SK-N-SH (cell line): Measurements from ENCODE around the gene IPO9. TPM values are rescaled to one million over a fixed set of nuclear protein-coding genes. Genes with fewer than 3 reads are reported as not detected.

Experiments used
- CTCF ChIA-PET: fragments of 300-600, 350-600 bp; formaldehyde crosslinking; extraction: SDS; loops from one replicate; lab custom pipeline; 2021; lab: Yijun Ruan, JAX
- POLR2A ChIA-PET: fragments of 350-600 bp; sonication (Branson Sonifier 250); formaldehyde crosslinking; extraction: SDS; loops from one replicate; lab custom pipeline; 2020; ENCODE audit warnings: antibody characterized with exemption, inconsistent platforms; lab: Yijun Ruan, JAX
- DNase-seq: peaks from one replicate; pipeline ENCODE4 v3.0.0; 2012
- H2AFZ ChIP-seq: fragments of 200-600 bp; sonication (generic); 2 replicates; pipeline ENCODE4 v1.8.1; 2016; ENCODE audit warnings: antibody characterized with exemption, mild to moderate bottlenecking, low read depth
- H3F3A ChIP-seq: fragments of 200-600 bp; sonication (generic); replicated peaks from 2 replicates; pipeline ENCODE3; 2016; ENCODE audit warnings: antibody characterized with exemption, mild to moderate bottlenecking; ENCODE audit not compliant: insufficient read depth
- H3K27ac ChIP-seq, 2 experiments: fragments of 200-500 bp in 1 of 2; fragments of 200-600 bp in 1 of 2; sonication (Bioruptor generic) in 1 of 2; sonication (generic), shearing (Covaris generic) in 1 of 2; 2 replicates each; pipeline versions ENCODE4 v1.5.1 to v1.6.1; 2014 to 2016; ENCODE audit warnings: low read depth in 2 of 2, inconsistent platforms in 1 of 2, low read length in 1 of 2, mild to moderate bottlenecking in 1 of 2, mixed read lengths in 1 of 2
- H3K27me3 ChIP-seq: fragments of 200-600 bp; sonication (generic), shearing (Covaris generic); 2 replicates; pipeline ENCODE4 v1.6.1; 2016; ENCODE audit warnings: mixed run types; ENCODE audit not compliant: insufficient read depth
- H3K36me3 ChIP-seq, 2 experiments: fragments of 200-500 bp in 1 of 2; fragments of 200-600 bp in 1 of 2; sonication (Bioruptor generic) in 1 of 2; sonication (generic) in 1 of 2; replicated peaks in 1 of 2; 2 replicates each; pipeline versions ENCODE3 to v1.5.1; 2014 to 2016; ENCODE audit warnings: low read length in 1 of 2, mild to moderate bottlenecking in 1 of 2; ENCODE audit not compliant: insufficient read depth in 2 of 2, control insufficient read depth in 1 of 2
- H3K4me1 ChIP-seq, 2 experiments: fragments of 200-500 bp in 1 of 2; fragments of 200-600 bp in 1 of 2; sonication (Bioruptor generic) in 1 of 2; sonication (generic), shearing (Covaris generic) in 1 of 2; 2 replicates each; pipeline versions ENCODE4 v1.5.1 to v1.6.1; 2014 to 2016; ENCODE audit warnings: low read depth in 1 of 2, low read length in 1 of 2, mixed run types in 1 of 2; ENCODE audit not compliant: insufficient read depth in 2 of 2, control insufficient read depth in 1 of 2
- H3K4me2 ChIP-seq: fragments of 200-600 bp; sonication (generic), shearing (Covaris generic); 2 replicates; pipeline ENCODE4 v1.6.1; 2017; ENCODE audit warnings: mixed run types
- H3K4me3 ChIP-seq, 2 experiments: fragments of 200-500 bp in 1 of 2; fragments of 200-600 bp in 1 of 2; sonication (Bioruptor generic) in 1 of 2; sonication (generic), shearing (Covaris generic) in 1 of 2; 2 replicates each; pipeline versions ENCODE4 v1.5.1 to v1.8.1; 2014 to 2016; ENCODE audit warnings: low read depth in 2 of 2, inconsistent platforms in 1 of 2, low read length in 1 of 2, mild to moderate bottlenecking in 1 of 2, mixed read lengths in 1 of 2, moderate library complexity in 1 of 2
- H3K79me2 ChIP-seq: fragments of 200-600 bp; sonication (generic); 2 replicates; pipeline ENCODE4 v1.8.1; 2017; ENCODE audit warnings: mild to moderate bottlenecking; ENCODE audit not compliant: insufficient read depth
- H3K9ac ChIP-seq: fragments of 200-600 bp; sonication (generic); 2 replicates; pipeline ENCODE4 v1.6.1; 2017; ENCODE audit warnings: mixed run types
- H3K9me2 ChIP-seq: fragments of 200-600 bp; sonication (generic); 2 replicates; pipeline ENCODE4 v1.6.1; 2017; ENCODE audit warnings: mixed run types
- H3K9me3 ChIP-seq: fragments of 200-600 bp; sonication (generic); 2 replicates; pipeline ENCODE4 v1.6.1; 2017; ENCODE audit warnings: mixed run types, mild to moderate bottlenecking, moderate library complexity
- H4K20me1 ChIP-seq: fragments of 200-600 bp; sonication (generic); 2 replicates; pipeline ENCODE4 v1.6.1; 2017; ENCODE audit warnings: mild to moderate bottlenecking, mixed run types; ENCODE audit not compliant: insufficient read depth
- CHD2 ChIP-seq: fragments of 150-350 bp; IDR thresholded peaks from 2 replicates; pipeline ENCODE4 v1.6.1; 2018; ENCODE audit warnings: low read length; ENCODE audit not compliant: partially characterized antibody
- EP300 ChIP-seq, 2 experiments: IDR thresholded peaks; 2 replicates each; pipeline versions ENCODE4 v1.4.0 to v1.6.1; 2012; ENCODE audit warnings: borderline replicate concordance in 1 of 2, low read depth in 1 of 2, low read length in 1 of 2
- FOSL2 ChIP-seq: IDR thresholded peaks from 2 replicates; pipeline ENCODE4 v1.4.0; 2012; ENCODE audit warnings: low read depth, mild to moderate bottlenecking, moderate library complexity, borderline replicate concordance
- MAX ChIP-seq: IDR thresholded peaks from 2 replicates; pipeline ENCODE4 v1.4.0; 2012; ENCODE audit warnings: low read depth
- MEF2A ChIP-seq: IDR thresholded peaks from 2 replicates; pipeline ENCODE4 v1.4.0; 2012; ENCODE audit warnings: low read depth, borderline replicate concordance
- MXI1 ChIP-seq: IDR thresholded peaks from 2 replicates; pipeline ENCODE4 v1.6.1; 2012; ENCODE audit warnings: mild to moderate bottlenecking, low read depth, low read length, improper control_type of control experiment
- NFIC ChIP-seq: IDR thresholded peaks from 2 replicates; pipeline ENCODE4 v1.4.0; 2012; ENCODE audit warnings: borderline replicate concordance
- NRF1 ChIP-seq: IDR thresholded peaks from 2 replicates; pipeline ENCODE4 v1.6.1; 2012; ENCODE audit warnings: low read depth, mild to moderate bottlenecking, low read length
- POLR2AphosphoS5 ChIP-seq: IDR thresholded peaks from 2 replicates; pipeline ENCODE4 v1.6.1; 2012; ENCODE audit warnings: low read depth, low read length
- REST ChIP-seq: IDR thresholded peaks from 2 replicates; pipeline ENCODE4 v1.6.1; 2012; ENCODE audit warnings: mild to moderate bottlenecking, low read depth, low read length, moderate library complexity
- SIN3A ChIP-seq: IDR thresholded peaks from 2 replicates; pipeline ENCODE4 v1.6.1; 2012; ENCODE audit warnings: low read depth, mild to moderate bottlenecking, low read length, moderate library complexity, borderline replicate concordance
- TAF1 ChIP-seq: IDR thresholded peaks from 2 replicates; pipeline ENCODE4 v1.6.1; 2012; ENCODE audit warnings: low read depth, mild to moderate bottlenecking, low read length, moderate library complexity, borderline replicate concordance
- TEAD4 ChIP-seq: IDR thresholded peaks from 2 replicates; pipeline ENCODE4 v1.4.0; 2012; ENCODE audit warnings: mild to moderate bottlenecking, borderline replicate concordance; ENCODE audit not compliant: insufficient read depth
- YY1 ChIP-seq: IDR thresholded peaks from 2 replicates; pipeline ENCODE4 v1.4.0; 2012; ENCODE audit warnings: low read depth, mild to moderate bottlenecking
- ZBTB33 ChIP-seq: IDR thresholded peaks from 2 replicates; pipeline ENCODE4 v1.4.0; 2012; ENCODE audit warnings: low read depth, borderline replicate concordance
- WGBS: methylation state at CpG from one replicate; pipeline ENCODE4 v1.1.6; 2017; ENCODE audit warnings: low lambda C conversion rate; 5-methylcytosine and 5-hydroxymethylcytosine counted together
- polyA plus RNA-seq, 3 experiments: library from polyadenylated mRNA; depleted of rRNA; stranded (reverse); fragments of >200 nt; gene quantifications; 2 replicates each; pipeline ENCODE4 v1.2.3, GENCODE V29; 2012
- TF ChIP-seq, protein P1 (sequence below): fragments of 150-350 bp; IDR thresholded peaks from 2 replicates; pipeline ENCODE4 v1.6.1; 2016; ENCODE audit warnings: mild to moderate bottlenecking, low read depth, low read length
- TF ChIP-seq, protein P2 (sequence below): fragments of 200-600 bp; sonication (generic); IDR thresholded peaks from 2 replicates; pipeline ENCODE4 v1.6.1; 2017; ENCODE audit warnings: antibody characterized with exemption, mild to moderate bottlenecking, moderate library complexity

The IPO9 gene
- polyA plus RNA-seq, 1 of the 3 experiments (the other 2 are of a cell fraction) = 24.5 TPM

- H2AFZ ChIP-seq = no peak overlapping the region
- 88% methylated on average over 6 of the region's 6 CpGs for WGBS
- peaks cover 14% of the 10 kb centered on the region for H3F3A ChIP-seq
- POLR2A ChIA-PET = no interaction called here
- TF ChIP-seq CHD2 = no peak
- TF ChIP-seq MEF2A = no peak
- TF ChIP-seq, protein P1, sequence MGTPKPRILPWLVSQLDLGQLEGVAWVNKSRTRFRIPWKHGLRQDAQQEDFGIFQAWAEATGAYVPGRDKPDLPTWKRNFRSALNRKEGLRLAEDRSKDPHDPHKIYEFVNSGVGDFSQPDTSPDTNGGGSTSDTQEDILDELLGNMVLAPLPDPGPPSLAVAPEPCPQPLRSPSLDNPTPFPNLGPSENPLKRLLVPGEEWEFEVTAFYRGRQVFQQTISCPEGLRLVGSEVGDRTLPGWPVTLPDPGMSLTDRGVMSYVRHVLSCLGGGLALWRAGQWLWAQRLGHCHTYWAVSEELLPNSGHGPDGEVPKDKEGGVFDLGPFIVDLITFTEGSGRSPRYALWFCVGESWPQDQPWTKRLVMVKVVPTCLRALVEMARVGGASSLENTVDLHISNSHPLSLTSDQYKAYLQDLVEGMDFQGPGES = no peak
- no peak for TF ChIP-seq YY1
- no peak for TF ChIP-seq NFIC
- no peak overlapping the region for H3K4me2 ChIP-seq
- H3K36me3 ChIP-seq = peaks cover 88 to 94% of the 10 kb centered on the region in 2 experiments
- DNase-seq = no peak
- H3K9me2 ChIP-seq = no peaks in the 10 kb centered on the region
- H3K27ac ChIP-seq = no peak overlapping the region; a peak in 1 of 4 replicates
- no peak overlapping the region for H3K4me3 ChIP-seq
- H3K27me3 ChIP-seq = no peaks in the 10 kb centered on the region
- no peaks in the 10 kb centered on the region for H3K4me1 ChIP-seq
- CTCF ChIA-PET = interaction anchor here (0.6 to 2.7 kb wide), 2 partner anchors 15 to 295 kb away, joined by 3 to 18 read pairs; no protein-coding TSS in a partner anchor
- H3K9me3 ChIP-seq = no peaks in the 10 kb centered on the region
- no peak overlapping the region for H3K9ac ChIP-seq
- no peaks in the 10 kb centered on the region for H4K20me1 ChIP-seq
- peaks cover 67% of the 10 kb centered on the region for H3K79me2 ChIP-seq
Observed at GRCh38 chr1:201808633-201808990, 20.3 kb upstream of the IPO9 start.

GRCh38 chr1:201809876-201810275 lies 19.1 kb upstream of the IPO9 start:
- peaks cover 23% of the 10 kb centered on the region for H3F3A ChIP-seq
- H3K9me2 ChIP-seq = no peaks in the 10 kb centered on the region
- DNase-seq = no peak
- no peak overlapping the region for H3K9ac ChIP-seq
- H3K27ac ChIP-seq = no peak overlapping the region
- ChIA-PET POLR2A (no interaction called here), CTCF (interaction anchor here (1.2 to 5.7 kb wide), 2 partner anchors 16 to 100 kb away, joined by 3 to 37 read pairs; no protein-coding TSS in a partner anchor)
- H3K4me1 ChIP-seq = no peaks in the 10 kb centered on the region
- H3K27me3 ChIP-seq = no peaks in the 10 kb centered on the region
- peaks cover 60% of the 10 kb centered on the region for H3K79me2 ChIP-seq
- H2AFZ ChIP-seq = no peak overlapping the region
- no peaks in the 10 kb centered on the region for H3K9me3 ChIP-seq
- no peak overlapping the region for H3K4me2 ChIP-seq
- peaks cover 77 to 95% of the 10 kb centered on the region in 2 experiments for H3K36me3 ChIP-seq
- no peaks in the 10 kb centered on the region for H4K20me1 ChIP-seq
- 94% methylated on average over 5 of the region's 5 CpGs for WGBS
- H3K4me3 ChIP-seq = no peak overlapping the region
- no peak for TF ChIP-seq FOSL2
- no peak for TF ChIP-seq SIN3A
- TF ChIP-seq POLR2AphosphoS5 = no peak
- TF ChIP-seq, protein P1 = no peak
- TF ChIP-seq TAF1 = no peak
- TF ChIP-seq, protein P2, sequence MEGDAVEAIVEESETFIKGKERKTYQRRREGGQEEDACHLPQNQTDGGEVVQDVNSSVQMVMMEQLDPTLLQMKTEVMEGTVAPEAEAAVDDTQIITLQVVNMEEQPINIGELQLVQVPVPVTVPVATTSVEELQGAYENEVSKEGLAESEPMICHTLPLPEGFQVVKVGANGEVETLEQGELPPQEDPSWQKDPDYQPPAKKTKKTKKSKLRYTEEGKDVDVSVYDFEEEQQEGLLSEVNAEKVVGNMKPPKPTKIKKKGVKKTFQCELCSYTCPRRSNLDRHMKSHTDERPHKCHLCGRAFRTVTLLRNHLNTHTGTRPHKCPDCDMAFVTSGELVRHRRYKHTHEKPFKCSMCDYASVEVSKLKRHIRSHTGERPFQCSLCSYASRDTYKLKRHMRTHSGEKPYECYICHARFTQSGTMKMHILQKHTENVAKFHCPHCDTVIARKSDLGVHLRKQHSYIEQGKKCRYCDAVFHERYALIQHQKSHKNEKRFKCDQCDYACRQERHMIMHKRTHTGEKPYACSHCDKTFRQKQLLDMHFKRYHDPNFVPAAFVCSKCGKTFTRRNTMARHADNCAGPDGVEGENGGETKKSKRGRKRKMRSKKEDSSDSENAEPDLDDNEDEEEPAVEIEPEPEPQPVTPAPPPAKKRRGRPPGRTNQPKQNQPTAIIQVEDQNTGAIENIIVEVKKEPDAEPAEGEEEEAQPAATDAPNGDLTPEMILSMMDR = no peak
- TF ChIP-seq ZBTB33 = no peak
- TF ChIP-seq MXI1 = no peak
- no peak for TF ChIP-seq TEAD4
- TF ChIP-seq MAX = no peak
- TF ChIP-seq EP300 (IDR thresholded peaks at IDR 0.05; ENCODE audit: borderline replicate concordance in 1 of 2, low read depth in 1 of 2, low read length in 1 of 2) = no peak
- no peak for TF ChIP-seq NRF1
- TF ChIP-seq REST = no peak
